Endothelial cell of umbilical vein (primary cell): ENCODE measurements around the gene SIAH3. TPM values are rescaled to one million over a fixed set of nuclear protein-coding genes. Genes with fewer than 3 reads are reported as not detected.

Source experiments
- BruUV-seq: library from RNA; stranded (reverse); fragments of 400-500 nt; replicated peaks from 2 replicates; lab custom pipeline; 2021; lab: Mats Ljungman, UMichigan
- CTCF ChIA-PET: fragments of 300-600, 350-600 bp; sonication (Branson Sonifier 250); formaldehyde crosslinking; loops from one replicate; lab custom pipeline; 2021; ENCODE audit warnings: antibody characterized with exemption, inconsistent platforms; lab: Charles Lee
- POLR2A ChIA-PET: fragments of 300-600, 350-600 bp; sonication (Branson Sonifier 250); formaldehyde crosslinking; loops from one replicate; lab custom pipeline; 2021; ENCODE audit warnings: antibody characterized with exemption, inconsistent platforms; lab: Charles Lee
- DNase-seq: peaks from one replicate; pipeline ENCODE4 v3.0.0-alpha.2; 2011; ENCODE audit warnings: low read depth, low spot score
- FAIRE-seq: peaks from 2 replicates; lab custom pipeline; 2011; peaks lifted over from hg19 to GRCh38; lab: Jason Lieb, UNC
- H2AFZ ChIP-seq: 2 replicates; pipeline ENCODE4 v1.6.0; 2012; ENCODE audit warnings: low read depth, low read length, control low read depth, inconsistent platforms
- H3K27ac ChIP-seq: 2 replicates; pipeline ENCODE4 v1.5.1; 2011; ENCODE audit warnings: low read depth, mild to moderate bottlenecking, control low read depth, low read length, moderate library complexity; ENCODE audit not compliant: insufficient read depth
- H3K27me3 ChIP-seq, 2 experiments: 2 replicates each; pipeline versions ENCODE4 v1.6.0 to v1.6.1; 2011; ENCODE audit warnings: low read length in 2 of 2, mixed read lengths in 1 of 2; ENCODE audit not compliant: control insufficient read depth in 2 of 2, insufficient read depth in 2 of 2
- H3K36me3 ChIP-seq, 2 experiments: 2 replicates in 1 of 2; 3 replicates in 1 of 2; pipeline ENCODE4 v1.5.1; 2011; ENCODE audit warnings: low read length in 2 of 2, mild to moderate bottlenecking in 1 of 2, moderate library complexity in 1 of 2; ENCODE audit not compliant: control insufficient read depth in 2 of 2, insufficient read depth in 2 of 2; ENCODE audit errors: extremely low read depth in 1 of 2
- H3K4me1 ChIP-seq: 3 replicates; pipeline ENCODE4 v1.5.1; 2011; ENCODE audit warnings: mild to moderate bottlenecking, low read length; ENCODE audit not compliant: control insufficient read depth, insufficient read depth; ENCODE audit errors: extremely low read depth
- H3K4me2 ChIP-seq: 2 replicates; pipeline ENCODE4 v1.6.1; 2011; ENCODE audit warnings: low read length, control low read depth, mixed read lengths; ENCODE audit not compliant: insufficient read depth
- H3K4me3 ChIP-seq, 3 experiments: fragments of 200-600 bp in 1 of 3; sonication (generic), shearing (Covaris generic) in 1 of 3; replicated peaks in 1 of 3; 2 replicates each; pipeline ENCODE4 v1.5.1; 2011 to 2016; ENCODE audit warnings: control low read depth in 3 of 3, low read length in 3 of 3, mild to moderate bottlenecking in 2 of 3, inconsistent platforms in 1 of 3, low read depth in 1 of 3, moderate library complexity in 1 of 3; ENCODE audit not compliant: insufficient read depth in 1 of 3
- H3K79me2 ChIP-seq: 2 replicates; pipeline ENCODE4 v1.6.0; 2012; ENCODE audit warnings: low read length, inconsistent platforms; ENCODE audit not compliant: control insufficient read depth, insufficient read depth
- H3K9ac ChIP-seq: replicated peaks from 2 replicates; pipeline ENCODE3; 2011; ENCODE audit warnings: low read length, control low read depth; ENCODE audit not compliant: insufficient read depth; ENCODE audit errors: extremely low read depth
- H3K9me1 ChIP-seq: replicated peaks from 3 replicates; pipeline ENCODE4 v1.6.0; 2011; ENCODE audit warnings: mild to moderate bottlenecking, low read length; ENCODE audit not compliant: control insufficient read depth, insufficient read depth; ENCODE audit errors: extremely low read depth
- H3K9me3 ChIP-seq: replicated peaks from 2 replicates; pipeline ENCODE4 v1.5.1; 2012; ENCODE audit warnings: low read length, inconsistent platforms; ENCODE audit not compliant: control insufficient read depth, insufficient read depth
- H4K20me1 ChIP-seq: replicated peaks from 2 replicates; pipeline ENCODE3; 2011; ENCODE audit warnings: mild to moderate bottlenecking, low read length; ENCODE audit not compliant: control insufficient read depth, insufficient read depth; ENCODE audit errors: extremely low read depth
- EZH2 ChIP-seq: IDR thresholded peaks from 2 replicates; pipeline ENCODE4 v1.6.1; 2012; ENCODE audit warnings: borderline replicate concordance, low read depth, mild to moderate bottlenecking, moderate library complexity, low read length, inconsistent platforms; ENCODE audit not compliant: severe bottlenecking
- FOS ChIP-seq: IDR thresholded peaks from 2 replicates; pipeline ENCODE4 v1.6.1; 2011; ENCODE audit warnings: mild to moderate bottlenecking, low read length, moderate library complexity, borderline replicate concordance; ENCODE audit not compliant: insufficient read depth
- GATA2 ChIP-seq: IDR thresholded peaks from 2 replicates; pipeline ENCODE4 v1.7.0; 2011; ENCODE audit warnings: low read depth, mild to moderate bottlenecking, moderate library complexity, mixed read lengths, low read length; ENCODE audit not compliant: insufficient read length, insufficient read depth
- JUN ChIP-seq: IDR thresholded peaks from 2 replicates; pipeline ENCODE4 v1.6.1; 2011; ENCODE audit warnings: borderline replicate concordance, low read depth; ENCODE audit not compliant: insufficient read length, insufficient read depth
- MAX ChIP-seq: IDR thresholded peaks from 2 replicates; pipeline ENCODE4 v1.6.1; 2011; ENCODE audit not compliant: insufficient read depth, insufficient read length
- MYC ChIP-seq: IDR thresholded peaks from one replicate; pipeline ENCODE4 v1.6.1; 2011; ENCODE audit warnings: mild to moderate bottlenecking, low read depth, low read length
- POLR2A ChIP-seq: IDR thresholded peaks from 2 replicates; pipeline ENCODE4 v1.6.1; 2012; ENCODE audit warnings: low read depth, mild to moderate bottlenecking, control low read depth, low read length
- POLR2AphosphoS5 ChIP-seq: IDR thresholded peaks from 2 replicates; pipeline ENCODE4 v1.6.1; 2012; ENCODE audit warnings: low read depth, mild to moderate bottlenecking, control low read depth, low read length, moderate library complexity; ENCODE audit not compliant: insufficient read depth
- dilution Hi-C: fragments of 300-500 bp; cut with MboI; formaldehyde crosslinking; loops from one replicate; pipeline ENCODE4 v1.15.0; 2019; ENCODE audit warnings: low sequenced_read_pairs; ENCODE audit not compliant: extremely low pct_ligation_motif_present
- intact Hi-C: fragments of 100-400 bp; cut with micrococcal nuclease; formaldehyde crosslinking; loops from one replicate; pipeline ENCODE4 v1.10.0; 2022
- polyA plus RNA-seq, 4 experiments: library from polyadenylated mRNA; depleted of rRNA in 3 of 4; stranded (reverse) in 3 of 4; unstranded in 1 of 4; fragments of >200 nt; gene quantifications; 2 replicates each; pipeline versions ENCODE4 v1.2.1 to v1.2.3, GENCODE V29; 2011 to 2012; ENCODE audit warnings: missing spikeins in 1 of 4
- total RNA-seq: library from RNA; stranded (reverse); gene quantifications from 2 replicates; pipeline ENCODE4 v1.2.3, GENCODE V29; 2021
- TF ChIP-seq, protein P1 (sequence below), 2 donors: IDR thresholded peaks; 1 replicate in 1 of 2; 2 replicates in 1 of 2; pipeline ENCODE4 v1.5.1; 2011; ENCODE audit warnings: low read length in 2 of 2, mild to moderate bottlenecking in 2 of 2, moderate library complexity in 2 of 2, control low read depth in 1 of 2, inconsistent platforms in 1 of 2, low read depth in 1 of 2; ENCODE audit not compliant: insufficient read depth in 1 of 2; ENCODE audit errors: extremely low read depth in 1 of 2

Gene SIAH3
- total and polyA plus RNA-seq, 2 donors (not counting 3 experiments of a cell fraction or from before 2014, with no cell fraction given) = 0.03 TPM; not detected in 1

DNA sequence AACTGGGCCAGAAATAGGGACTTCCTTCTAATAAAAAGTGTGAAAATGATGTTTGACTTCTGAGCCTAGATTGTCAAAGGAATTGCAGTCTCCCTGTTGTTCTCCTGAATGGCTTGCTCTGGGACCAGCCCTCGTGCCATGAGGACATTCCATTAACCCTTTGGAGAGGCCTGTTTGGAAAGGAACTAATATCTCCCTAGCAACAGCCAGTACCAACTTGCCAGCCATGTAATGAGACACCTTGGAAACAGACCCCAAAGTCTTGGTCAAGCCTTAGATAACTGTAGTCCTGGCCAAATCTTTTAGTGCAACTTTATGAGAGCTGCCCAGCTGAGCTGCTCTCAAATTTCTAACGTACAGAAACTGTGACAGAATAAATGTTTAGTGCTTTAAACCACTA, 8.2 kb upstream of the SIAH3 start:
- intact Hi-C loops (no loop called here), dilution Hi-C loops (no loop called here)
- Histone ChIP-seq H3K9ac (no peak overlapping the region), H3K9me1 (no peaks in the 10 kb centered on the region), H3K4me3 (no peak overlapping the region), H3K79me2 (no peaks in the 10 kb centered on the region), H3K27me3 (peaks cover 15 to 27% of the 10 kb centered on the region in 2 experiments), H3K4me1 (peaks cover 15% of the 10 kb centered on the region), H3K4me2 (no peak overlapping the region), H4K20me1 (no peaks in the 10 kb centered on the region), H3K36me3 (no peaks in the 10 kb centered on the region), H3K9me3 (no peaks in the 10 kb centered on the region), H2AFZ (no peak overlapping the region), H3K27ac (no peak overlapping the region)
- ChIA-PET POLR2A (no interaction called here), CTCF (interaction anchor here (1.9 kb wide), 1 partner anchor 14 kb away, joined by 4 read pairs; no protein-coding TSS in a partner anchor)
- BruUV-seq = no TSS peak
- DNase-seq (no peak), FAIRE-seq (no peak)
- TF ChIP-seq EZH2 (no peak), POLR2AphosphoS5 (no peak), MYC (no peak), FOS (no peak), MAX (no peak), POLR2A (no peak), GATA2 (no peak), JUN (no peak)
- TF ChIP-seq, protein P1, sequence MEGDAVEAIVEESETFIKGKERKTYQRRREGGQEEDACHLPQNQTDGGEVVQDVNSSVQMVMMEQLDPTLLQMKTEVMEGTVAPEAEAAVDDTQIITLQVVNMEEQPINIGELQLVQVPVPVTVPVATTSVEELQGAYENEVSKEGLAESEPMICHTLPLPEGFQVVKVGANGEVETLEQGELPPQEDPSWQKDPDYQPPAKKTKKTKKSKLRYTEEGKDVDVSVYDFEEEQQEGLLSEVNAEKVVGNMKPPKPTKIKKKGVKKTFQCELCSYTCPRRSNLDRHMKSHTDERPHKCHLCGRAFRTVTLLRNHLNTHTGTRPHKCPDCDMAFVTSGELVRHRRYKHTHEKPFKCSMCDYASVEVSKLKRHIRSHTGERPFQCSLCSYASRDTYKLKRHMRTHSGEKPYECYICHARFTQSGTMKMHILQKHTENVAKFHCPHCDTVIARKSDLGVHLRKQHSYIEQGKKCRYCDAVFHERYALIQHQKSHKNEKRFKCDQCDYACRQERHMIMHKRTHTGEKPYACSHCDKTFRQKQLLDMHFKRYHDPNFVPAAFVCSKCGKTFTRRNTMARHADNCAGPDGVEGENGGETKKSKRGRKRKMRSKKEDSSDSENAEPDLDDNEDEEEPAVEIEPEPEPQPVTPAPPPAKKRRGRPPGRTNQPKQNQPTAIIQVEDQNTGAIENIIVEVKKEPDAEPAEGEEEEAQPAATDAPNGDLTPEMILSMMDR (IDR thresholded peaks at IDR 0.05; ENCODE audit: extremely low read depth in 1 of 2, insufficient read depth in 1 of 2, low read depth in 1 of 2, low read length in 2 of 2) = no peak
